Stimulated activated CD4-positive, alpha-beta T cell treated with anti-CD3 and anti-CD28 coated beads, Interleukin-15, amount 100 ng/mL, for 24 hours (primary cell): Measurements from ENCODE around the gene NFIC.
A peak's percentile ranks its signal among the peaks of the same experiment; 100 is the strongest.
"Not testable (repeated sequence)": the region's sequence is repeated elsewhere in the genome, so short reads cannot be mapped to it uniquely, and the experiment has no call there.

Experiments
- DNase-seq: peaks from one replicate; pipeline ENCODE4 v3.0.0-alpha.2; 2020

Gene NFIC

GRCh38 chr19:3431760-3432397 lies 65.5 kb downstream of the NFIC start:
- DNase-seq, result no peak

GRCh38 chr19:3433313-3433712 lies 66.9 kb downstream of the NFIC start:
- no peak for DNase-seq

GRCh38 chr19:3433805-3434540 lies 67.6 kb downstream of the NFIC start:
- DNase-seq, result no peak

GRCh38 chr19:3434630-3435553 lies 68.5 kb downstream of the NFIC start:
- peak; percentile 98 for DNase-seq

GRCh38 chr19:3440082-3440481 lies 73.7 kb downstream of the NFIC start:
- DNase-seq, result peak; percentile 70

- DNase-seq, result no peak
Measured at GRCh38 chr19:3441089-3441985, 75.0 kb downstream of the NFIC start.

- no peak for DNase-seq
Measured at GRCh38 chr19:3441986-3442329, 75.6 kb downstream of the NFIC start.

GRCh38 chr19:3442487-3443071 lies 76.2 kb downstream of the NFIC start:
- no peak for DNase-seq

GRCh38 chr19:3443840-3444694 lies 77.7 kb downstream of the NFIC start:
- DNase-seq, result no peak

- no peak for DNase-seq
Measured at GRCh38 chr19:3444695-3445234, 78.4 kb downstream of the NFIC start.

GRCh38 chr19:3446657-3447056 lies 80.3 kb downstream of the NFIC start:
- not testable (repeated sequence) for DNase-seq

GRCh38 chr19:3448616-3449334 lies 82.4 kb downstream of the NFIC start:
- DNase-seq, result no peak

GRCh38 chr19:3450796-3451411 lies 84.5 kb downstream of the NFIC start:
- DNase-seq, result no peak

- DNase-seq, result no peak
Measured at GRCh38 chr19:3451451-3451866, 85.1 kb downstream of the NFIC start.

- DNase-seq, result no peak
Measured at GRCh38 chr19:3452171-3452941, 86.0 kb downstream of the NFIC start.

- not testable (repeated sequence) for DNase-seq
Measured at GRCh38 chr19:3452942-3453214, 86.5 kb downstream of the NFIC start.

- no peak for DNase-seq
Measured at GRCh38 chr19:3453840-3454239, 87.5 kb downstream of the NFIC start.

- no peak for DNase-seq
Measured at GRCh38 chr19:3454656-3455392, 88.4 kb downstream of the NFIC start.
